HepG2 (cell line): ENCODE results near the gene ALG14. TPM values are rescaled to one million over a fixed set of nuclear protein-coding genes. Genes with fewer than 3 reads are reported as not detected.
A peak's percentile ranks its signal among the peaks of the same experiment; 100 is the strongest.

ENCODE experiments used
- ATAC-seq: fragments of 200-7000 bp; cut with Tn5 transposase; 3 replicates; pipeline ENCODE4 v1.9.1; 2020; ENCODE audit warnings: mild to moderate bottlenecking, moderate library complexity
- BruUV-seq: library from RNA; stranded (reverse); fragments of 400-500 nt; replicated peaks from 2 replicates; lab custom pipeline; 2021; lab: Mats Ljungman, UMichigan
- CTCF ChIA-PET: fragments of 300-600 bp; formaldehyde crosslinking; extraction: SDS; loops from one replicate; lab custom pipeline; 2021; ENCODE audit warnings: low total read pairs, inconsistent platforms, low intra/inter-chr PET ratio; lab: Yijun Ruan, JAX
- POLR2A ChIA-PET: fragments of 350-600 bp; sonication (Branson Sonifier 250); formaldehyde crosslinking; loops from one replicate; lab custom pipeline; 2020; ENCODE audit warnings: antibody characterized with exemption, inconsistent platforms; lab: Yijun Ruan, JAX
- DNase-seq: peaks from one replicate; pipeline ENCODE4 v3.0.0-alpha.2; 2015; ENCODE audit warnings: low spot score
- FAIRE-seq: peaks from 3 replicates; lab custom pipeline; 2011; peaks lifted over from hg19 to GRCh38; lab: Jason Lieb, UNC
- H2AFZ ChIP-seq: one replicate; pipeline ENCODE4 v1.6.1; 2011; ENCODE audit warnings: low read length, inconsistent platforms
- H3K27ac ChIP-seq: fragments of 300-600 bp; 3 replicates; pipeline ENCODE4 v1.8.0; 2011; ENCODE audit warnings: mixed run types, mild to moderate bottlenecking, mixed read lengths, low read length, inconsistent platforms; ENCODE audit not compliant: insufficient read depth; ENCODE audit errors: extremely low read length
- H3K27me3 ChIP-seq, 2 experiments: fragments of 200-600 bp in 1 of 2; 2 replicates in 1 of 2; 3 replicates in 1 of 2; pipeline versions ENCODE4 v1.6.0 to v1.8.0; 2011; ENCODE audit warnings: low read length in 2 of 2, mild to moderate bottlenecking in 2 of 2, moderate library complexity in 2 of 2, inconsistent platforms in 1 of 2; ENCODE audit not compliant: insufficient read depth in 2 of 2, control insufficient read depth in 1 of 2
- H3K36me3 ChIP-seq, 2 experiments: fragments of 200-600 bp in 1 of 2; replicated peaks in 1 of 2; 2 replicates in 1 of 2; 3 replicates in 1 of 2; pipeline versions ENCODE4 v1.5.1 to v1.8.0; 2011; ENCODE audit warnings: low read length in 2 of 2, inconsistent platforms in 1 of 2; ENCODE audit not compliant: insufficient read depth in 2 of 2, control insufficient read depth in 1 of 2
- H3K4me1 ChIP-seq: 2 replicates; pipeline ENCODE4 v1.5.1; 2012; ENCODE audit warnings: low read length, inconsistent platforms; ENCODE audit not compliant: insufficient read depth
- H3K4me2 ChIP-seq: 2 replicates; pipeline ENCODE4 v1.6.0; 2011; ENCODE audit warnings: low read depth, low read length, inconsistent platforms
- H3K4me3 ChIP-seq, 3 experiments: fragments of 200-600 bp in 1 of 3; sonication (generic), shearing (Covaris generic) in 1 of 3; replicated peaks in 1 of 3; 2 replicates each; pipeline ENCODE4 v1.5.1; 2011 to 2016; ENCODE audit warnings: low read length in 3 of 3, inconsistent platforms in 2 of 3, low read depth in 2 of 3, mild to moderate bottlenecking in 2 of 3, control low read depth in 1 of 3, mixed read lengths in 1 of 3; ENCODE audit not compliant: insufficient read depth in 1 of 3
- H3K79me2 ChIP-seq: one replicate; pipeline ENCODE4 v1.6.1; 2011; ENCODE audit warnings: low read length, inconsistent platforms; ENCODE audit not compliant: insufficient read depth
- H3K9ac ChIP-seq: 2 replicates; pipeline ENCODE4 v1.6.0; 2011; ENCODE audit warnings: mild to moderate bottlenecking, low read depth, low read length, inconsistent platforms; ENCODE audit not compliant: insufficient read depth
- H3K9me3 ChIP-seq: 2 replicates; pipeline ENCODE4 v1.5.1; 2012; ENCODE audit warnings: mild to moderate bottlenecking, low read length
- H4K20me1 ChIP-seq: 2 replicates; pipeline ENCODE4 v1.6.0; 2011; ENCODE audit warnings: inconsistent platforms, mild to moderate bottlenecking, low read length, moderate library complexity; ENCODE audit not compliant: insufficient read depth
- CREB1 ChIP-seq, 2 experiments: fragments of 450-650 bp in 1 of 2; IDR thresholded peaks; 2 replicates each; pipeline ENCODE4 v1.6.1; 2016 to 2017; ENCODE audit warnings: control low read depth in 1 of 2, mild to moderate bottlenecking in 1 of 2, missing compliant biosample characterization in 1 of 2, missing genetic modification characterization in 1 of 2
- GLI4 ChIP-seq: sonication (generic); formaldehyde crosslinking; IDR thresholded peaks from 2 replicates; pipeline ENCODE4 v1.5.1; 2020; ENCODE audit warnings: missing genetic modification reagents, mild to moderate bottlenecking, moderate library complexity, borderline replicate concordance
- MED1 ChIP-seq: sonication (generic); formaldehyde crosslinking; IDR thresholded peaks from 2 replicates; pipeline ENCODE4 v1.4.0; 2020; ENCODE audit warnings: missing genetic modification reagents
- MEF2D ChIP-seq: sonication (generic); formaldehyde crosslinking; IDR thresholded peaks from 2 replicates; pipeline ENCODE4 v1.5.1; 2020; ENCODE audit warnings: mild to moderate bottlenecking, missing genetic modification reagents
- USF2 ChIP-seq, 2 experiments: sonication (generic) in 1 of 2; formaldehyde crosslinking in 1 of 2; IDR thresholded peaks; 2 replicates each; pipeline versions ENCODE4 v1.5.1 to v1.6.1; 2011 to 2020; ENCODE audit warnings: borderline replicate concordance in 1 of 2, low read depth in 1 of 2, low read length in 1 of 2, mild to moderate bottlenecking in 1 of 2, missing genetic modification reagents in 1 of 2, moderate library complexity in 1 of 2
- ZMAT3 ChIP-seq: sonication (generic); formaldehyde crosslinking; conservative IDR thresholded peaks from 2 replicates; pipeline ENCODE4 v1.7.0; 2021; ENCODE audit warnings: missing genetic modification reagents
- ZNF317 ChIP-seq: sonication (generic); formaldehyde crosslinking; IDR thresholded peaks from 2 replicates; pipeline ENCODE4 v1.5.0; 2020; ENCODE audit warnings: mild to moderate bottlenecking, missing genetic modification reagents
- ZNF350 ChIP-seq: sonication (generic); formaldehyde crosslinking; IDR thresholded peaks from 2 replicates; pipeline ENCODE4 v1.4.0; 2020; ENCODE audit warnings: mild to moderate bottlenecking, low read depth, missing genetic modification reagents, borderline replicate concordance
- ZNF432 ChIP-seq: sonication (generic); formaldehyde crosslinking; IDR thresholded peaks from 2 replicates; pipeline ENCODE4 v1.5.0; 2020; ENCODE audit warnings: missing genetic modification reagents, mild to moderate bottlenecking, borderline replicate concordance
- ZNF572 ChIP-seq: sonication (generic); formaldehyde crosslinking; IDR thresholded peaks from 2 replicates; pipeline ENCODE4 v1.5.1; 2020; ENCODE audit warnings: mild to moderate bottlenecking, missing genetic modification reagents
- ZNF720 ChIP-seq: sonication (generic); formaldehyde crosslinking; IDR thresholded peaks from 2 replicates; pipeline ENCODE4 v1.4.0; 2020; ENCODE audit warnings: missing genetic modification reagents
- WGBS: methylation state at CpG from one replicate; pipeline ENCODE4 v1.1.6; 2017; ENCODE audit warnings: low lambda C conversion rate; 5-methylcytosine and 5-hydroxymethylcytosine counted together
- in situ Hi-C: cut with HindIII; loops from 2 replicates; pipeline ENCODE4 v1.10.0; 2017; ENCODE audit warnings: low pct_unique_long_range_greater_than_20kb; ENCODE audit not compliant: extremely low pct_ligation_motif_present
- intact Hi-C: fragments of 100-400 bp; cut with micrococcal nuclease; formaldehyde crosslinking; loops from one replicate; pipeline ENCODE4 v1.10.0; 2022; ENCODE audit not compliant: unreplicated experiment
- polyA plus RNA-seq, 8 experiments: library from polyadenylated mRNA; depleted of rRNA in 3 of 8; stranded (reverse) in 7 of 8; unstranded in 1 of 8; fragments of >200 nt; fragmentation: Illumina TruSeq in 4 of 8; extraction: Trizol in 4 of 8; gene quantifications; 2 replicates each; pipeline versions ENCODE4 v1.2.1 to v1.2.3, GENCODE V29; 2011 to 2016; ENCODE audit warnings: low read depth in 4 of 8, missing spikeins in 1 of 8, mixed read lengths in 1 of 8; ENCODE audit not compliant: insufficient read depth in 1 of 8
- total RNA-seq, 5 experiments: library from RNA; depleted of rRNA; stranded (reverse); fragments of >200 nt; fragmentation: Illumina TruSeq; extraction: Trizol; gene quantifications; 2 replicates each; pipeline ENCODE4 v1.2.3, GENCODE V29; 2016; ENCODE audit warnings: low read depth in 1 of 5
- TF ChIP-seq, protein P1 (sequence below): sonication (generic); formaldehyde crosslinking; IDR thresholded peaks from 2 replicates; pipeline ENCODE4 v1.5.0; 2020; ENCODE audit warnings: missing genetic modification reagents
- TF ChIP-seq, protein P2 (sequence below): sonication (generic); formaldehyde crosslinking; IDR thresholded peaks from 2 replicates; pipeline ENCODE4 v1.8.1; 2023; ENCODE audit warnings: mild to moderate bottlenecking, inconsistent platforms, moderate library complexity, missing genetic modification reagents, borderline replicate concordance
- TF ChIP-seq, protein P3 (sequence below): sonication (generic); formaldehyde crosslinking; IDR thresholded peaks from 2 replicates; pipeline ENCODE4 v1.4.0; 2020; ENCODE audit warnings: missing genetic modification reagents, mild to moderate bottlenecking, borderline replicate concordance

ALG14 gene
- total and polyA plus RNA-seq, 2 of the 13 experiments (the other 11 are each of a cell fraction or from before 2014, with no cell fraction given), result 4.5 to 12.7 TPM

GRCh38 chr1:94925561-94926125 is 147.1 kb downstream of the ALG14 start (continued):
- TF ChIP-seq, protein P1, sequence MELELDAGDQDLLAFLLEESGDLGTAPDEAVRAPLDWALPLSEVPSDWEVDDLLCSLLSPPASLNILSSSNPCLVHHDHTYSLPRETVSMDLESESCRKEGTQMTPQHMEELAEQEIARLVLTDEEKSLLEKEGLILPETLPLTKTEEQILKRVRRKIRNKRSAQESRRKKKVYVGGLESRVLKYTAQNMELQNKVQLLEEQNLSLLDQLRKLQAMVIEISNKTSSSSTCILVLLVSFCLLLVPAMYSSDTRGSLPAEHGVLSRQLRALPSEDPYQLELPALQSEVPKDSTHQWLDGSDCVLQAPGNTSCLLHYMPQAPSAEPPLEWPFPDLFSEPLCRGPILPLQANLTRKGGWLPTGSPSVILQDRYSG, result 0 out of 2 replicates have a peak, but pooled peaks have one; percentile 30
- TF ChIP-seq, protein P2, sequence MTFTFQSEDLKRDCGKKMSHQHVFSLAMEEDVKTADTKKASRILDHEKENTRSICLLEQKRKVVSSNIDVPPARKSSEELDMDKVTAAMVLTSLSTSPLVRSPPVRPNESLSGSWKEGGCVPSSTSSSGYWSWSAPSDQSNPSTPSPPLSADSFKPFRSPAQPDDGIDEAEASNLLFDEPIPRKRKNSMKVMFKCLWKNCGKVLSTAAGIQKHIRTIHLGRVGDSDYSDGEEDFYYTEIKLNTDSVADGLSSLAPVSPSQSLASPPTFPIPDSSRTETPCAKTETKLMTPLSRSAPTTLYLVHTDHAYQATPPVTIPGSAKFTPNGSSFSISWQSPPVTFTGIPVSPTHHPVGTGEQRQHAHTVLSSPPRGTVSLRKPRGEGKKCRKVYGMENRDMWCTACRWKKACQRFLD (CRISPR knock-in tag), result peak; percentile 23; the same call in 1 of the 2 replicates
- no peak for TF ChIP-seq CREB1 (IDR thresholded peaks at IDR 0.05)
- TF ChIP-seq CREB1 (CRISPR knock-in tag; IDR thresholded peaks at IDR 0.05), result no peak

DNA sequence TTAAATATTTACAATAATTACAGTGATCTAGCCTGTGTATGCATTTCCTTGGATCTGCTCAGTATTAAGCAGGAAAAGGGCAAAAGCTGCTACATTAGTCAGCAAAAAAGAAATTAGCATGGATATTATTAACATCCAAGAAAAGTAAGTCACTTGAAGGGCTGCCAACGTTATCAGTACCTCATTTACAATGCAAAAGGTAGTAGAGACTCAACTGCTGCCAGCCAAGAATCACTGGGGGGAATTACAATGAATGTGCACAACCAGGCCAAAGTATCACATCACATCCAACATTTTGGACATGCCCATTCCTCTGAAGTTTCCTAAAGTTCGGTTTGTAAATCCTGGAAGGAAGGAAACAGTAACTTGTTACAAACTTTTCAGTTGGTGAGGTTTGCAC is 147.7 kb downstream of the ALG14 start:
- H3K27ac ChIP-seq, result peak overlapping the region; percentile 95
- peak overlapping the region; percentile 79 to 81 (median 80) for H3K4me3 ChIP-seq
- 0 out of 5 replicates have a peak, but pooled peaks cover 0 to 11% of the 10 kb centered on the region in 2 experiments for H3K36me3 ChIP-seq
- H3K79me2 ChIP-seq, result peaks cover 93% of the 10 kb centered on the region
- intact Hi-C loops, result loop anchor here (5.0 kb wide), 1 partner anchor 307 kb away; the partner anchor contains the start of gene RWDD3
- FAIRE-seq (no peak), DNase-seq (no peak), ATAC-seq (no peak)
- POLR2A ChIA-PET, result interaction anchor here (0.9 to 1.5 kb wide), 3 partner anchors 37 to 116 kb away, joined by 3 read pairs; no protein-coding TSS in a partner anchor
- H3K4me2 ChIP-seq, result peak overlapping the region; percentile 78
- peaks cover 43% of the 10 kb centered on the region for H4K20me1 ChIP-seq
- in situ Hi-C loops, result no loop called here
- no peaks in the 10 kb centered on the region; a peak in 1 of 5 replicates for H3K27me3 ChIP-seq
- H3K9me3 ChIP-seq, result no peaks in the 10 kb centered on the region
- WGBS, result 0% methylated on average over 2 of the region's 2 CpGs
- peaks cover 68% of the 10 kb centered on the region for H3K4me1 ChIP-seq
- TSS peak; percentile 63 for BruUV-seq
- H2AFZ ChIP-seq, result no peak overlapping the region
- peak overlapping the region; percentile 84 for H3K9ac ChIP-seq
- CTCF ChIA-PET, result interaction anchor here (3.5 kb wide), 1 partner anchor 117 kb away, joined by 22 read pairs; no protein-coding TSS in a partner anchor
- no peak for TF ChIP-seq ZNF720 (CRISPR knock-in tag)
- no peak for TF ChIP-seq ZNF572 (CRISPR knock-in tag)
- TF ChIP-seq ZNF432, result no peak
- TF ChIP-seq USF2 (IDR thresholded peaks at IDR 0.05; ENCODE audit: low read depth, low read length), result no peak
- TF ChIP-seq USF2 (CRISPR knock-in tag; IDR thresholded peaks at IDR 0.05; ENCODE audit: borderline replicate concordance), result 0 out of 2 replicates have a peak, but pooled peaks have one; percentile 32
- TF ChIP-seq ZMAT3 (CRISPR knock-in tag), result no peak
- no peak for TF ChIP-seq ZNF350 (CRISPR knock-in tag)
- TF ChIP-seq ZNF317, result no peak
- no peak for TF ChIP-seq MEF2D (CRISPR knock-in tag)
- no peak for TF ChIP-seq MED1 (CRISPR knock-in tag)
- no peak for TF ChIP-seq GLI4 (CRISPR knock-in tag)
- TF ChIP-seq, protein P3, sequence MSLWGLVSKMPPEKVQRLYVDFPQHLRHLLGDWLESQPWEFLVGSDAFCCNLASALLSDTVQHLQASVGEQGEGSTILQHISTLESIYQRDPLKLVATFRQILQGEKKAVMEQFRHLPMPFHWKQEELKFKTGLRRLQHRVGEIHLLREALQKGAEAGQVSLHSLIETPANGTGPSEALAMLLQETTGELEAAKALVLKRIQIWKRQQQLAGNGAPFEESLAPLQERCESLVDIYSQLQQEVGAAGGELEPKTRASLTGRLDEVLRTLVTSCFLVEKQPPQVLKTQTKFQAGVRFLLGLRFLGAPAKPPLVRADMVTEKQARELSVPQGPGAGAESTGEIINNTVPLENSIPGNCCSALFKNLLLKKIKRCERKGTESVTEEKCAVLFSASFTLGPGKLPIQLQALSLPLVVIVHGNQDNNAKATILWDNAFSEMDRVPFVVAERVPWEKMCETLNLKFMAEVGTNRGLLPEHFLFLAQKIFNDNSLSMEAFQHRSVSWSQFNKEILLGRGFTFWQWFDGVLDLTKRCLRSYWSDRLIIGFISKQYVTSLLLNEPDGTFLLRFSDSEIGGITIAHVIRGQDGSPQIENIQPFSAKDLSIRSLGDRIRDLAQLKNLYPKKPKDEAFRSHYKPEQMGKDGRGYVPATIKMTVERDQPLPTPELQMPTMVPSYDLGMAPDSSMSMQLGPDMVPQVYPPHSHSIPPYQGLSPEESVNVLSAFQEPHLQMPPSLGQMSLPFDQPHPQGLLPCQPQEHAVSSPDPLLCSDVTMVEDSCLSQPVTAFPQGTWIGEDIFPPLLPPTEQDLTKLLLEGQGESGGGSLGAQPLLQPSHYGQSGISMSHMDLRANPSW (CRISPR knock-in tag), result no peak
